Measurements from ENCODE around the gene TMEM207. TPM values are rescaled to one million over a fixed set of nuclear protein-coding genes. Genes with fewer than 3 reads are reported as not detected.

The TMEM207 gene
- total and polyA plus RNA-seq, 2 of the 13 experiments (the other 11 are each of a cell fraction or from before 2014, with no cell fraction given), result not detected

DNA sequence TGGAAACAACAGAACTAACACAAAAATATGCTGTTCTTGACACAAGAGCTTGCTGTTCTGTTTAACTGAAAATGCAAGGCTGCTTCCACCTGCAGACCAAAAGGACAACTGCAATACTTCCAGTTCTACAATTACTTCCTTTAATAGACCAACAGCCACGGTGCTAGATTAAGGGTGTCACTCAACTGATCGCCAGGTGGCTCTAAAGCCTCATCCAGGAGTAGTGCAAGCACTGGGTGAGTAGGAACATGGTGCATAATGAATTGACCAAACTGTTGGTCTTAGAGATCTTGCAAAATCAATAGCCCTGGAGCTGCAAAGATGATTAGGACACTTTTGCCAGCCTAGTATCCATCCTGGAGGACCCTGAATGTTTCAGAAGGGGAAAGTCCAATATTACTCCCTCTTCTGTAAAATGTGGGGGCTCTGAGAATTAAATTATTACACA is 65.4 kb downstream of the TMEM207 start (continued):
- no peak for TF ChIP-seq ZNF263 (CRISPR knock-in tag; IDR thresholded peaks at IDR 0.05)
- TF ChIP-seq ZNF652 (CRISPR knock-in tag; IDR thresholded peaks at IDR 0.05; ENCODE audit: borderline replicate concordance, low read depth), result peak; percentile 38; the same call in 1 of the 2 replicates
- TF ChIP-seq KLF12 (CRISPR knock-in tag; IDR thresholded peaks at IDR 0.05; ENCODE audit: borderline replicate concordance), result no peak
- TF ChIP-seq ELF1 (CRISPR knock-in tag; IDR thresholded peaks at IDR 0.05), result peak; percentile 13; the same call in 1 of the 2 replicates
- no peak for TF ChIP-seq HOXA3 (CRISPR knock-in tag; IDR thresholded peaks at IDR 0.05)
- TF ChIP-seq GATAD2A (CRISPR knock-in tag; IDR thresholded peaks at IDR 0.05), result peak; percentile 41; the same call in 1 of the 2 replicates
- TF ChIP-seq MED8 (CRISPR knock-in tag; IDR thresholded peaks at IDR 0.05; ENCODE audit: insufficient replicate concordance), result no peak
- no peak for TF ChIP-seq NR3C1 (CRISPR knock-in tag; IDR thresholded peaks at IDR 0.05)
- no peak for TF ChIP-seq GZF1 (CRISPR knock-in tag; IDR thresholded peaks at IDR 0.05)
- TF ChIP-seq RAD21 (CRISPR knock-in tag; IDR thresholded peaks at IDR 0.05), result peak; percentile 84
- TF ChIP-seq, protein P1, sequence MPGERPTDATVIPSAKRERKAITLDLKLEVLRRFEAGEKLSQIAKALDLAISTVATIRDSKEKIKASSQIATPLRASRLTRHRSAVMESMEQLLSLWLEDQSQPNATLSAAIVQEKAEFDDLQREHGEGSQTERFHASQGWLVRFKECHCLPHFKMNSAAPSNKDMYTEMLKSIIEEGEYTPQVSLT (CRISPR knock-in tag; IDR thresholded peaks at IDR 0.05; ENCODE audit: borderline replicate concordance, low read depth), result no peak
- no peak for TF ChIP-seq ZNF251 (CRISPR knock-in tag; IDR thresholded peaks at IDR 0.05)
- no peak for TF ChIP-seq ZNF713 (CRISPR knock-in tag; IDR thresholded peaks at IDR 0.05)
- TF ChIP-seq THAP11 (CRISPR knock-in tag; IDR thresholded peaks at IDR 0.05), result 0 out of 2 replicates have a peak, but pooled peaks have one; percentile 23
- TF ChIP-seq, protein P2, sequence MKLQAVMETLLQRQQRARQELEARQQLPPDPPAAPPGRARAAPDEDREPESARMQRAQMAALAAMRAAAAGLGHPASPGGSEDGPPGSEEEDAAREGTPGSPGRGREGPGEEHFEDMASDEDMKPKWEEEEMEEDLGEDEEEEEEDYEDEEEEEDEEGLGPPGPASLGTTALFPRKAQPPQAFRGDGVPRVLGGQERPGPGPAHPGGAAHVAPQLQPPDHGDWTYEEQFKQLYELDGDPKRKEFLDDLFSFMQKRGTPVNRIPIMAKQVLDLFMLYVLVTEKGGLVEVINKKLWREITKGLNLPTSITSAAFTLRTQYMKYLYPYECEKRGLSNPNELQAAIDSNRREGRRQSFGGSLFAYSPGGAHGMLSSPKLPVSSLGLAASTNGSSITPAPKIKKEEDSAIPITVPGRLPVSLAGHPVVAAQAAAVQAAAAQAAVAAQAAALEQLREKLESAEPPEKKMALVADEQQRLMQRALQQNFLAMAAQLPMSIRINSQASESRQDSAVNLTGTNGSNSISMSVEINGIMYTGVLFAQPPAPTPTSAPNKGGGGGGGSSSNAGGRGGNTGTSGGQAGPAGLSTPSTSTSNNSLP (IDR thresholded peaks at IDR 0.05; ENCODE audit: low read depth, low read length), result peak; percentile 35; the same call in 1 of the 2 replicates
- TF ChIP-seq KLF6 (CRISPR knock-in tag; IDR thresholded peaks at IDR 0.05), result no peak
- TF ChIP-seq XRCC5 (optimal IDR thresholded peaks at IDR 0.05; ENCODE audit: low read length), result peak; percentile 59
